CD4-positive, alpha-beta T cell treated with Interleukin-12 subunit alpha and Interleukin-12 subunit beta, for 1 hour (primary cell): ENCODE results near the gene SHLD2.
"Not testable (repeated sequence)": the region's sequence is repeated elsewhere in the genome, so short reads cannot be mapped to it uniquely, and the experiment has no call there.

ENCODE experiments used
- DNase-seq: peaks from one replicate; pipeline ENCODE4 v3.0.0-alpha.2; 2020

SHLD2 gene

GRCh38 chr10:87094373-87095235, at the start of gene SHLD2, which contains the start of gene GLUD1:
Gene SHLD2, plus strand, starts transcription at chr10:87095206. Its CDS starts 56,149 bp downstream, at chr10:87151355.
Gene GLUD1, minus strand, starts transcription at chr10:87094843. Its CDS starts 74 bp downstream, at chr10:87094769.
- peak; percentile 92 for DNase-seq

- no peak for DNase-seq
These were observed 49.5 kb upstream of the SHLD2 start for GRCh38 chr10:87045434-87045938.

DNA sequence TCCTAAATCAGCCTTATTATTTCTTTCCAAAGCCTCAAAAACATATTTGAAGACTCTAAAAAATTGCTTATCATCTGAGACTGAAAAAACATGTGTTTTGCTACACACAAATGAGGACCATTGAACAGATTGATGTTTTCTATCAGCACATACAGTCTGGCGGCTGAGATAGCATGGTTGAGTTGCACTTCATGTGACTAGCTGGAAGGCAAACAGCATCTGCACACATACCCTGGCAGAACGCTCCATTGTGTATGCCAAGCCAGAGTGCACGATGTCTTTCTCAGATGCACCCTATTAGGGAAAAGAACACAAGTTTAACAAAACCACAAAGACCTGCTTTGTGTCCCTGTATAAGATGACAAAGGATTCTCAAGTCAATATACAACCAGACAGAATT, 41.9 kb upstream of the SHLD2 start:
- no peak for DNase-seq

DNA sequence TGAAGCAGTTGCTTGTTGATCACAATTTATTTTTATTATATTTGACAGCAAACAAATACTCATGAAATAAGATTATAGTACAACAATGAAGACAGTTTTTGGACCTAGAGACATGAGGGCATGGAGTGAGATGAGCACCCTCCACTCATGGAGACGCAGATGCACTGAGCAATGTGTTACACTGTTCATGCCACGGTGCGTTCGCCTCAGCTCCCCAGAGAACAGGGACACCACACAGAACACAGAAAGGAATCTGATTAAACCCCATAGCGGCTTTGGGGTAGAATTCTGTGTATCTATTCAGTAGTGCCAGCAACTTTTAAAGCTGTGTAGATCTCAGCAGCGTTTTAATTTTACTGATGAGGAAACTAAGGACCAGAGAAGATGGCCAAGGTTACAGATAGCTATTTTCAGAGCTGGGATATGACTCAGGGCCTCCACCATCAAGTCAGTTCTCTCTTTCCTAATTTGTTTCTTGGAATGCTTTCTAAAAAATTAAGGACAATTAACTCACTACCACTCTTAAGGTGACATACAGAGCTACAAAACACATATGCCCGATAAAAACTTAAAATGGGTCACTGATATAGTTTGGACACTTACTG, 41.3 kb upstream of the SHLD2 start:
- DNase-seq: no peak

GRCh38 chr10:87054373-87055295, 40.4 kb upstream of the SHLD2 start:
- no peak for DNase-seq

DNA sequence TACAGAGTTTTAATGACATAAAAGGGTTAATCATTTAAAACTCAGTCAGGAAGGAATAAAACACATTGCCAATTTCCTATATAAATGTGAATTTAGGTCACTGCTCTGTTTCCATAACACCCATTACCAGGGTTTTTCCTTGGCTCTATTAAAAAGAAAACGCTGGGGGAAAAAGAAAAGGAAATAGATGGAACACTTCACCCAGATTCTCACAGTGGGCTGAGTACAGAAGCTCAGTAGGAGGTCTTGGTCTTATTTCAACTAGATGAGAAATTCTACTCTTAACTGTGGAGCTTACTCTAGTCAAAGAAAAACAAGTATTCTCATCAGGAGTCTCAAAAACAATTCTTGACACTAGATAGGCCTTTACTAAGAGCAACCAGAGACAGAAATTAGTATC, 36.8 kb upstream of the SHLD2 start:
- no peak for DNase-seq

GRCh38 chr10:87059401-87059800, 35.6 kb upstream of the SHLD2 start:
- DNase-seq: no peak

GRCh38 chr10:87060280-87060928, 34.6 kb upstream of the SHLD2 start:
- DNase-seq: no peak

DNA sequence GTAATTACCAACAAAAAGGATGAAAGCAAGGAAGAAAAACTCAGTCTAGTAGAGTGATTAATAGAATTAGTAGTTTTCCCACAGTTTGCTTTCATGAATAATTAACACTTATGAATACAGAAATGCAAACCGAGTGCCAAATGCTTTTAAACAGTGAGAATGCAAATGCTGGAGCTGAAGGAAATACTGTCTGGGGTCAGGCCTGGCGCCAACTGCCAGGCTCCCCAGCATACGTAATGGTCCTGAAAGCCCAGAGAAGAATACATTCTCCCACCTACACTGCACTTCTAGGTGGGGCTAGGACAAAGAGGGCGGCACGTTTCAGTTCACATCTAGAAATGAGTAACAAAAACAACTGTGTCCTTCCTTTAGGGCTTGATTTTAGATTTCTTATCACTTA, 30.4 kb upstream of the SHLD2 start:
- no peak for DNase-seq

GRCh38 chr10:87066178-87066577, 28.8 kb upstream of the SHLD2 start:
- no peak for DNase-seq

DNA sequence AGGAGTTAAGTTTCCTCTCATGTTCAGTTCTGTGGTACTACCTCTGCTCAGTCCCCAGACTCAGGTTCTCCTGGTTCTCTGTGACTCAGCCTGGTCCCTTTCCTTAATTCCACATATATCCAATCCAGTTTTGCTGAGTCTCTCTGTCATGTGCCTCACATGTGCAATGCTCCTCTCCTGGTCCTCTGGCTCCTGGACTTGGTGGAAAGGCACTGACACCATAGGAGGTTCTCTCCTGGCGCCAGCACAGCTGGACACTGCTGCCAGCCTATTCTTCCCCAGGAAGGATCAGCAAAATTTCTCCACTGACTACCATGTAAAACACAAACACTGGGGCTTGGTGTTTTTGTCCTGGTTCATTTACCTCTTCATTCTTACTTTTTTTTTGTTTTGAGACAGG, 28.1 kb upstream of the SHLD2 start:
- DNase-seq: no peak

GRCh38 chr10:87068281-87068680, 26.7 kb upstream of the SHLD2 start:
- no peak for DNase-seq

- no peak for DNase-seq
These were observed 22.6 kb upstream of the SHLD2 start for GRCh38 chr10:87072449-87072848.

- DNase-seq: not testable (repeated sequence)
These were observed 18.6 kb upstream of the SHLD2 start for GRCh38 chr10:87076421-87076820.

DNA sequence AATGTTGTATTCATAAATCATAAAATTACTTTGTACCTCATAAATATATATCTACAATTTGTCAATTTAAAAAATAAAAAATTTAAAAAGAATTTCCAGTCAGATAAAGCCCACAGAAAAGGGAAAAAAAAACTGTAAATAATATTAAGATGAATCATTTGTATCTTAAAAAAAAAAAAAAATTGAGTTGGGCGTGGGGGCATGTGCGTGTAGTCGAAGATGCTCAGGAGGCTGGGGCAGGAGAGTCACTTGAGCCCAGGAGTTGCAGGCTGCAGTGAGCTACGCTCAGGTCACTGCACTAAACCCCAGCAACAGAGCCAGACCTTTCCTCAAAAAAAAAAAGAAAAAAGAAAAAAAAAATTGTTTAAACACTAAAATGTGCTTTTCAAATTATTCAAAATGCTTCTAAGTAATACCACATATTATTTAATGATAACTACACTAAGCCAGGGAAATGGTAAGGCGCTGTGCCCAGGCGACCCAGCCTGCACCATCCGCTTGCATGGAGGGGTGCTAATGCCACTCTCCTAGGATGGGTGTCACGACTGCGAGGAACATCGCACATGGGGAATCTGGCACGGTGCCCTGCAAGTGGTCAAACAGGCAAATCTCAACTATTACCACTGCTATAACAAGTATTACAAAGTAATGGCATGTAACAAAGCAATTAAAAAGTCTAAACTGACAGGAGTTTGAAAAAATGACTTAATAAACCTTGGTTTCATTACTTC, 15.7 kb upstream of the SHLD2 start:
- no peak for DNase-seq

DNA sequence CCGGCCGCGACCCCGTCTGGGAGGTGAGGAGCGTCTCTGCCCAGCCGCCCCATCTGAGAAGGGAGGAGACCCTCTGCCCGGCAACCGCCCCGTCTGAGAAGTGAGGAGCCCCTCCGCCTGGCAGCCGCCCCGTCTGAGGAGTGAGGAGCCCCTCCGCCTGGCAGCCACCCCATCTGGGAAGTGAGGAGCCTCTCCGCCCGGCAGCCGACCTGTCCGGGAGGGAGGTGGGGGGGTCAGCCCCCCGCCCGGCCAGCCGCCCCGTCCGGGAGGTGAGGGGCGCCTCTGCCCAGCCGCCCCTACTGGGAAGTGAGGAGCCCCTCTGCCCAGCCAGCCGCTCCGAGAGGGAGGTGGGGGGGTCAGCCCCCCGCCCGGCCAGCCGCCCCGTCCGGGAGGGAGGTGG, 14.4 kb upstream of the SHLD2 start:
- DNase-seq: not testable (repeated sequence)

- DNase-seq: not testable (repeated sequence)
These were observed 13.4 kb upstream of the SHLD2 start for GRCh38 chr10:87081574-87081973.

DNA sequence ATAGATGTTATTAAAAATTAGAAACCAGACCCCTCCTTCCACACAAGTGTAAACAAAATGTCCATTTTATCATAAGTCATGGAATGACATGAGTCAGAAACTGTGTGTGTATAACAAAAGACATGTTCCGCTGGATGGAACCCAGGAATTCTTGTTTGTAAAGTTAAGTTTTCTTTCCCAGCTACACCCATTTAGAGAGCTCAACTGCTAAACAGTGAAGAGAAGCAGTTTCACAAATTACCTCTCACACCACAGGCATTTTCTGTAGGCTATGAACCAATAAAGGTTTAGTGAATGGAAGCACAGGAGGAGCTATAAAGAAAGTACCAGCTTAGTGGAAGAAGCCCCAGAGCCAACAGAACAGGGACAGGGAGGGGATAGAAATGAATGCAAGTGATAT, 12.8 kb upstream of the SHLD2 start:
- DNase-seq: not testable (repeated sequence)

- peak; percentile 61 for DNase-seq
These were observed 11.3 kb upstream of the SHLD2 start for GRCh38 chr10:87083576-87084290.

DNA sequence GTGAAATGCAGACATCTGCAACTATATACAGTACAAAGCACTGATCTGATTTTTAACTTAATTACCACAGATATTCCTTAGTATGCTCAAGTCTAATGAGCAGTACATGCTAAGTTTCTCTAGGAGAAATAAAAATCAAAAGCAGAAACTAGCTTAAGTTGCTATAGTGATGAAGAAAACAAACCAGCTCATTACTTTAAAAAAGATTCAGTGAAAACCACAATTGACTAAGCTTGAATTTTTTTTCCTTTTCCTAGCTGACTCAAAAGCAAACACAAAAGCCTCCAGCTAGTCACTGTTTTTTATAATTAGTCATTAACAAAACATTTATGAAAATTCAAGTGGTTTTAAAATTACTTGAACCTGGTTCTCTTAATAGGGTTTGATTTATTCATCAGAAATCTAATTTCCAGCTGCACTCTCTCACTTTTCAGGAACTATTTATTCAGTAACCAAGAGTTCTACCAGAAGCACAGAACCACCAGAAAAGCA, 10.7 kb upstream of the SHLD2 start:
- peak; percentile 55 for DNase-seq

DNA sequence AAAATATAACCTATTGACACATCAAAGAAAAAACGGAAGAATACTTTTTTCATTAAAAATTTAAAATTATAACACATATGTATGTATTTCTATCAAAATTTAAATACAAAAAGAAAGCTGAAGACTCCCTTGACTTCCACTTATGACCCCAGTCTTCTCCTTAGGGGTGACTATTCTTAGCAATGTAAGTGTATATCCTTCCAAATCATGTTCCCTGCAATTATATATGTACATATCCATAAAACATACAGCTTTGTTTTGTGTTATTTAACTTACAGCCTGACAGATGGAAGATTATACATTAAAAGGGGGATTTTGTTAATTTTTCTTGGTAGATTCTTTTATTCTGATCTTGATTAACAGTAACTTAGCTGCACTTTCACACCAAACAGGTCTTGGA, 9.5 kb upstream of the SHLD2 start:
- DNase-seq: no peak
